Measurements from ENCODE around the gene DLGAP1. TPM values are rescaled to one million over a fixed set of nuclear protein-coding genes. Genes with fewer than 3 reads are reported as not detected.

DLGAP1 gene
- total RNA-seq, 1 donor from 2014 or later = 105 TPM

DNA sequence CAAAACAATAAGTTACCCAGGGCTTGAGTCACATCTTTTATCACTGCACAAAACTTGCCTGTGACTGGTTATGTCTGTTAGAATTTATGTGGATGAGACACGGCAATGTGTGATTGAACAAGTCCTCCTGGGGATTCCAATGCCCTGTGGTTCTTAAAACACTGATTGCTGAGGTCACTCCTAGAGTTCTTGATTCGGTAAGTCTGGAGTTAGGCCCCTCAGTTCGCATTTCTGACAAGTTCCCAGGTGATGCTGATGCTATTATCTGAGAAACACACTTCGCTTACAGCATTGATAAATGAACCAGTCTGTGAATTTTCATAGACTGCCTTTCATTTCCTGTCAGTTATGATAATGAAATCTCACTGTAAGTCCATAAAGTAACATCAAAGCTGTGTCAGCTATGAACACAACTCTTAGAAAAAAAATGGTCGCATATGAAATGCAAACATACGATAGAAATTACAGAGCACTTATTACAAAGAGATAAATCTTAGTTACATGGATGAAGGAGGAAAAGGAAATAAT lies 214.0 kb downstream of the DLGAP1 start:
- no peak for DNase-seq (ENCODE audit: low spot score)

DNA sequence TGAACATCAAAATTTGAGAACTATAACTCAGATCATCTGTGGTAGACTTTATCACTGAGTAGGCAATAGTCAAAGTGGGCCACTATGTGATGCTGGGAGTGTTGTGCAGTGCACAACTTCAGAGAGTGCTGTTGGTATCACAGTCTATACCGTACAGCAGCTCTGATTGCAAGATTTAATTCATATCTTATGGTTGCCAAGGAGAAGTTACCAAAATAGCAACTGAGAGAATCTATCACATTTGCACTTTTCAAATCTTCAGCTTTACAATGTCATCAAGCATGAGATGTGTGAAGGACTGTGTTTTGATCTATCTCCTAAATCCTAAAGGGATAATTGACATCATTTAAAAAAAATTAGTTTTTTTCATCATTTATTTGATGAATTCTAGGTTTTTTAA lies 216.1 kb downstream of the DLGAP1 start:
- no peak for DNase-seq (ENCODE audit: low spot score)

- no peak for DNase-seq (ENCODE audit: low spot score)
Measured at GRCh38 chr18:4237664-4238041, 217.5 kb downstream of the DLGAP1 start.

DNA sequence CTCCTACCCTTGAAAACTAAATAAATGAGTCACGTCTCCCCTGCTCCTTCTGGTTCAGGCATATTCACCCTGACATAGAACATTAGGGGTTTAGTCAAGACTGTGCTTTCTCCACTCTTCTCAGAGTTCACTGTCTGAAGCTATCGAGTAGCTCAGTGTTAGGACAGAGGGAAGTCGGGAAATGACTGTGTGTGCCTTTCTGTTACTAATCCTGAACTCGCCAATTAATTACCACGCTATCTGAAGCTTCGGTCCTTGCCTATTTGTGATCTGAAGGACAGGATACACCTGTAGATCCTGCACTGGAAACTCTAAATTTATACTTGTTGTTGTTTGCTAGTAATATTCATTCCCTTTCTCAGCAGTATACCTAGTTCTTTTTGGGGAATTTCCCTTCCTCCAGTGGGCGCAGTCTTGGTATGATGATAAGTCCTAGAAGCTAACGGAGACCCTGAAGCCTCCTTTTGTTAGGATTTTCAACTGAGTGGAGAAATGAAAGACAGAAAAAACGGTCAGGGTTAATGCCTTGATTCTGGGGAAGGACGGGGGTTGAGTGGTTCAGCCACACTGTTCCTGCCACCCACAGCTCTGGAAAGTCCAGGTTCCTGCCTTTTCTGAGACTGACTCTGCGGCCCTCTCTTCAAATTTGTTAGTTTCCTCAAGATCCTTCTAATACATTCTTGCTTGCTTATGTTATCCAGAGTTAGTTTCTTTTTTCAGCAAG lies 218.0 kb downstream of the DLGAP1 start:
- no peak for DNase-seq (ENCODE audit: low spot score)

- DNase-seq (ENCODE audit: low spot score) = no peak
Measured at GRCh38 chr18:4233468-4233867, 221.6 kb downstream of the DLGAP1 start.

GRCh38 chr18:4232656-4233055 lies 222.5 kb downstream of the DLGAP1 start:
- no peak for DNase-seq (ENCODE audit: low spot score)

DNA sequence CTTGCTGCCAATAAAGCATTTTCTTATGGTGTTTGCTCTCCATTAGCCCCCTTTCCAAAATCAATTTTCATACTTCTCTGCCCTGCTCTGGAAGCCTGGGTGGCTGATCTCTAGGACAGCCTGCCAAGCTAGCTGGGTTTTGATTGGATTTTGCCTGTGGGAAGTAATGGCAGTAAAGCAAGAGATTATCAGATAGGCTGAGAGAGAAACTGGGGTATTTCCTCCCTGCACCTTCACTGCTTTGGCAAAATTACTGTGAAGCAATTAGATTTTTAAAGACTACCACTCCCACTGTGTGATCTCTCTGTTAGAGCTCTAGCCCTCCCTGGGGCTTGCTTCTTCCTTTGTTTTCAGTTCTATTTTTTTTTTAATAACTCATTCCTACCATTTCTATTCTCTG lies 223.8 kb downstream of the DLGAP1 start:
- DNase-seq (ENCODE audit: low spot score) = no peak

GRCh38 chr18:4230450-4231168 lies 224.5 kb downstream of the DLGAP1 start:
- DNase-seq (ENCODE audit: low spot score) = no peak

DNA sequence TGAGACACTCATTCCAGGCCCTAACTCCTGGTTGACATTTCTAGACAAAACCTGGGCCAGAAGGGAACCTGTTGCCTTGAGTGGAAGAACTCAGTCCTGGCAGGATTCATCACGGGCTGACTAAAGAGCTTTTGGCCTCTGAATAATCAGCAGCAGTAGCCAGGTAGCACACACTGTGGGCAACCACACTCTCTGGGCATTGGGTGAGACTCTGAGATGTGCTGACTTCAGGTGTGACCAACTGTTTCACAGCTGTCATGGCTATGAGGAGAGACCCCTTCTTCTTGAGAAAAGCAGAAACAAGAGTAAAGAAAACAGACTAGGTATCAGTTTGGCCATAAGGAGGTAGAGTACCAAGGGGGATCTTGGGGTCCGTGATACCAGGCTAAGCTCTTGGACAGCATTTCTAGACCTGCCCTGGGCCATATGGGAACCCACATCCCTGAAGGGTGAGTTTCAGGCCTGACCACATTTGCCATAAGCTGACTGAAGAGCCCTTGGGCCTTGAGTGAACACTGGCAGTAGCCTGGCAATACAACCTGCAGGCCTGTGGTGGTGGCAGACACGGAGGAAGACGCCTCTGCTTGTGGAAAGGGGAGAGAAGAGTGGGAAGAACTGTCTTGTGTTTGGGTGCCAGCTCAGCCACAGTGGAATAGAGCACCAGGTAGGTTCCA lies 230.9 kb downstream of the DLGAP1 start:
- DNase-seq (ENCODE audit: low spot score) = no peak

GRCh38 chr18:4211111-4211837 lies 243.8 kb downstream of the DLGAP1 start:
- no peak for DNase-seq (ENCODE audit: low spot score)

GRCh38 chr18:4208366-4208765 lies 246.7 kb downstream of the DLGAP1 start:
- no peak for DNase-seq (ENCODE audit: low spot score)

- DNase-seq (ENCODE audit: low spot score) = no peak
Measured at GRCh38 chr18:4207383-4207985, 247.6 kb downstream of the DLGAP1 start.

DNA sequence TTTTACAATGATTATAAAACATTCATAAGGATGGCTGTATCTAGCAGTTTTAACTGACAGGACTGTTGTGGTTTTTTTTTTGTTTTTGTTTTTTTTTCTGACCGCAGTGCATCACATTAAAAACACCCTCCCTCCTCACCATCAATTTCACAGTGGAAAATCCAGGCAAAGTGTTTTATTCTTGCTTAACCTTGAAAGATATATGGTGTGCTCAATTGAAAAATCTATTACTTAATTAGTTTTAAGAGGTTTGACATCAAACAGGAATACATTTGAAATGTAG lies 250.7 kb downstream of the DLGAP1 start:
- DNase-seq (ENCODE audit: low spot score) = no peak

DNA sequence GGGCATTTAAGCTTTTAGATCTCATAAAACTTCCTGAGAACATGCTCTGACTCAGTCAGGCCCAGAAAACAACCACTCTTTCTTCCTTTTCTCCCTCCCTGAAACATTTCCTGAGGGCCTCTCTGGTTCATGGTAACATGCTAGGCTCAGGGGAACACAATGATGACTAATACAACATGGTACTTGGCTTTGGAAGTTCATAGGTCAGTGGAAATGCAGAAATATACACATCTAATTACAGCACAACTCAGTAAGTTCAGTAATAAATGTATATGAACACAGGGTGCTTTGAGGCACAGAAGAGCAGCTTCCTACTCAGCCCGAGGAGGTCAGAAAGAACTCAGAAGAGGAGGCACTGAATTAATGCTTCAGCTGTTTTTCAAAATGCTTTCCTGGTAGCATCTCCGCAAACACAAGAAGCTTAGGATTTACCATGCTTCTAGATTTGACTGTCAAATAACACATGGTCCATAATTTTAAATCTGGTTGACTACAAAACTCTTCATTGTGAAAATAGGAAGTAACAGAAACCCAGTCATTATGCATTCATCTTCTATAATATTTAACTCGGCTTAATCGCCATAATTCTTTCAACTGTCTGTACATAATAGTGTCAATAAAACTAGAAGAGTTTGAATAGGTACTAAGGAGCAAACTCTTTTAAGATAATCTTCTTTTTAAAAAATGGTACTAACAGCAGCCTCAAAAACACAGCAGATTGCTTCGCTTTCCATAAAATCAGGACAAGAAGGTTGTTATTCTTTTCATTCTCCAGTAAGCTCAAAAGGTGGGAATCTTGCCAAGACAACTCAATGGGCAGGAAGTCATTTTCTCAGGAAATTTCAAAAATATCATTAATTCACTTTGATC lies 251.3 kb downstream of the DLGAP1 start:
- DNase-seq (ENCODE audit: low spot score) = no peak

DNA sequence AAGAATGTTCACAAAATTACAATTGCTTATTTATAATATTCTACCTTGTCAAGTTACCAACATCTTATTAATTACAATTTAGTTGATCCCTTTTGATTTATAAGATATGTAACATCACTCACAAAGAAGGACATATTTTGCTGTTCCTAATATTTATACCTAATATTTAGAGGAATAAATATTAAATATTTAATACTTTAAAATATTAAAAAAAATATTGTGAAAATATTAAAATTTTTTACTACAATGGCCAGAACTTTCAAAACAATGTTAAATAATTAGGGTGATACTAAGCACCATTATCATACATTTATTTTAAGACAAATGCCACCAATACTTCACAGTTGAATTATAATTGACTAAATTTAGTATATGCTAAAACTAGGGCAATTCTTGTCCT lies 254.7 kb downstream of the DLGAP1 start:
- DNase-seq (ENCODE audit: low spot score) = no peak

DNA sequence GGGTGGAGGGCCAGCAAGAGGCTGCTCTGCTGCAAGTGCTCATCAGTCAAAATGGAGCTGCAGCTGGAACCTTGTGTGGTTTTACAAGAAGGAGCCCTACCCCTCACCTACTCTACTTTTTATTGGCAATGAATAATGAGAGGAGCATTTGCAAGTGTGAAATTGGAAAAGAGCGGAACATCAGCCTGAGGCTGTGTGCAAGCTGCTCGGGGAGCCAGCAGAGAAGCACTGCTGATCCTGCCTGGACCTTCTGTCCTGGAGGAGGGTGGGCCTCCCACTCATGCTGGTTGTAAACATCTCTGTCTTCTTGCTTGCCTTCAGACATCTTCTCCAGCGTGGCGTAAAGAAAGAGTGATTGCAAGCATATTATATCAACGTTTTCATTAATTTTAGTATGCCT lies 256.2 kb downstream of the DLGAP1 start:
- DNase-seq (ENCODE audit: low spot score) = no peak

DNA sequence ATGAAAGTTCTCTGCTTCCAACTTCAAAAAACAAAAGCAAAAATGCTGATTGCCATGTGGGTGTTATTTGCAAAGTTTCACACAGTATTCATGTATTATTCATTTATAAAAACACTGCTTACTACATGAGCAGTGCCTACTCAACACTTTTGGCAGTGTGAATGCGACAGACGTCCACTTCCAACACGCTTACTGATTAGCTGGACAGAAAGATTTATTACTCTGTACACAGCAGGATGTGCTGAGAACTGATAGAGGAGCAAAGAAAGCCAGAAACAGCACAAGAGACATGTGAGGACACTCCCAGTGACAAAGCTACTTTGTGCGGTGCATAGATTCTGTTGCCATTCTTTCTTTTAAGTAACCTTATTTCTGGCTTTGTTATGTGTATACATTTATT lies 258.8 kb downstream of the DLGAP1 start:
- DNase-seq (ENCODE audit: low spot score) = no peak

GRCh38 chr18:4193086-4193485 lies 262.0 kb downstream of the DLGAP1 start:
- DNase-seq (ENCODE audit: low spot score) = no peak

DNA sequence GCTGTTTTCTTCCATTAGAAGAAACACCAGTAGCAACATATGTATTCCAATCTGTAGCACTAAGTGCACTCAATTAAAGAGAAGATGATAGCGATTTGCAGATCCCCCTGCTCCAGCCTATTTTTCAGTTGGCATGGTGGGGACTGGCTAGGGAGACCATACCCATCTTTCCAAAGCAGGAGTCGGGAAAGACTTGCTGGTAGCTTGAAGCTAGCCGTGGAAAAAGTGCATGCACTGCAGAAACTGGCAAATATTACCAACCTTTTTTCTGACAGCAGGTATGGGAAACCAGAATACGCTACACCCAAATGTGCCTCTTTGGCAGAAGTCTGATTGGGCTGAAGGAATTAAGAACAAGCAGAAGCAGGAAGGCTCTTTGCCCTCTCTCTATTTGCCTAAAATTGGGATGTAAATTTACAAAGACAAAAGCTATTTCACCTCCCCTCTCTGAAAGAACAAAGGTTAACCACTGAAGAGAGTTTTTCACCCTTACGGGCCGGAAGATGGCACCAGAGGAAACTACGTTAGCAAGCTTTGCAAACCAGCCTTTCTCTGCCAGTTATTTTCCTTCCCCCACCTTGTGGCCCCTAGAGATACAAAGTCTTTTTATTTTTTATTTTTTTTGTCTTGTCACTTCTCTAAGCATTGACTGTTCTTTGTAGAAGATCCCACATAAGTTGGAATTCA lies 273.1 kb downstream of the DLGAP1 start:
- DNase-seq (ENCODE audit: low spot score) = no peak

GRCh38 chr18:4181086-4181485 lies 274.0 kb downstream of the DLGAP1 start:
- DNase-seq (ENCODE audit: low spot score) = no peak

Measured in mucosa of gallbladder (tissue), 1 donor.